ENCODE data around the gene NCAPG2. TPM values are rescaled to one million over a fixed set of nuclear protein-coding genes. Genes with fewer than 3 reads are reported as not detected.

NCAPG2 gene
- total RNA-seq, 1 experiment from 2014 or later: 67.3 TPM

DNA sequence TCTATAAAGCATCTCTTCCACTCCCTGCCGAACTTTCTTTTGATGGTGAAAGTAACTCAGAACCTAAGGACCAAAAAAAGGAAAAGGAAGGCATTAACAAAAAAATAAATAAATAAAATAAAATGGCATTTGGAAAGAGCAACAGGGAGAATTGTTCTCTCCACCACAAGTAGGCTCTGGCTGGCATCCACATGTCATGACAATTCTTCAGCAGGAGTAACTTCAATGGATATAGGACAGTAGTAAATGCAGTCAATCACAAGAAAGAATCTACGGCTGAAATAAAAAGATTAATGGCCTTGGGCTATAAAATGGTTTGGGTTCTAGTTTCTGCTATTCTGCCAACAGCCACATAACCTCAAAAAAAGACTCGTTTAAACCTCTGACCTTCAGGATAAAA lies 23.9 kb downstream of the NCAPG2 start:
- H3K27ac Mint-ChIP-seq (ENCODE audit: unreplicated experiment): no peak overlapping the region
- H3K9me3 Mint-ChIP-seq (ENCODE audit: unreplicated experiment): no peaks in the 10 kb centered on the region
- ChIA-PET POLR2A (no interaction called here), CTCF (no interaction called here)
- no peak overlapping the region for H3K4me3 Mint-ChIP-seq (ENCODE audit: unreplicated experiment)
- no peaks in the 10 kb centered on the region for H3K4me1 ChIP-seq
- DNase-seq: no peak
- intact Hi-C loops (cut with micrococcal nuclease; ENCODE audit: unreplicated experiment): no loop called here
- H3K27me3 ChIP-seq (replicated peaks; ENCODE audit: control insufficient read depth, insufficient read depth, low read length): no peaks in the 10 kb centered on the region
- BruUV-seq (replicated peaks): no TSS peak
- TF ChIP-seq, protein P1, sequence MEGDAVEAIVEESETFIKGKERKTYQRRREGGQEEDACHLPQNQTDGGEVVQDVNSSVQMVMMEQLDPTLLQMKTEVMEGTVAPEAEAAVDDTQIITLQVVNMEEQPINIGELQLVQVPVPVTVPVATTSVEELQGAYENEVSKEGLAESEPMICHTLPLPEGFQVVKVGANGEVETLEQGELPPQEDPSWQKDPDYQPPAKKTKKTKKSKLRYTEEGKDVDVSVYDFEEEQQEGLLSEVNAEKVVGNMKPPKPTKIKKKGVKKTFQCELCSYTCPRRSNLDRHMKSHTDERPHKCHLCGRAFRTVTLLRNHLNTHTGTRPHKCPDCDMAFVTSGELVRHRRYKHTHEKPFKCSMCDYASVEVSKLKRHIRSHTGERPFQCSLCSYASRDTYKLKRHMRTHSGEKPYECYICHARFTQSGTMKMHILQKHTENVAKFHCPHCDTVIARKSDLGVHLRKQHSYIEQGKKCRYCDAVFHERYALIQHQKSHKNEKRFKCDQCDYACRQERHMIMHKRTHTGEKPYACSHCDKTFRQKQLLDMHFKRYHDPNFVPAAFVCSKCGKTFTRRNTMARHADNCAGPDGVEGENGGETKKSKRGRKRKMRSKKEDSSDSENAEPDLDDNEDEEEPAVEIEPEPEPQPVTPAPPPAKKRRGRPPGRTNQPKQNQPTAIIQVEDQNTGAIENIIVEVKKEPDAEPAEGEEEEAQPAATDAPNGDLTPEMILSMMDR (IDR thresholded peaks at IDR 0.05; ENCODE audit: insufficient read depth in 1 of 2, low read depth in 1 of 2, low read length in 1 of 2, severe bottlenecking in 1 of 2, unreplicated experiment in 1 of 2): no peak
- H3K4me3 ChIP-seq (ENCODE audit: low read depth, low read length): no peak overlapping the region
- H3K36me3 Mint-ChIP-seq (ENCODE audit: insufficient read depth, unreplicated experiment): peaks cover 64% of the 10 kb centered on the region
- no peaks in the 10 kb centered on the region; the same call in 1 of the 2 replicates for H3K36me3 ChIP-seq (ENCODE audit: control insufficient read depth, insufficient read depth, low read length)
- H3K9me3 ChIP-seq: no peaks in the 10 kb centered on the region
- H3K4me1 Mint-ChIP-seq (ENCODE audit: low read depth, unreplicated experiment): no peaks in the 10 kb centered on the region
- no peaks in the 10 kb centered on the region for H3K27me3 Mint-ChIP-seq (ENCODE audit: insufficient read depth, unreplicated experiment)

DNA sequence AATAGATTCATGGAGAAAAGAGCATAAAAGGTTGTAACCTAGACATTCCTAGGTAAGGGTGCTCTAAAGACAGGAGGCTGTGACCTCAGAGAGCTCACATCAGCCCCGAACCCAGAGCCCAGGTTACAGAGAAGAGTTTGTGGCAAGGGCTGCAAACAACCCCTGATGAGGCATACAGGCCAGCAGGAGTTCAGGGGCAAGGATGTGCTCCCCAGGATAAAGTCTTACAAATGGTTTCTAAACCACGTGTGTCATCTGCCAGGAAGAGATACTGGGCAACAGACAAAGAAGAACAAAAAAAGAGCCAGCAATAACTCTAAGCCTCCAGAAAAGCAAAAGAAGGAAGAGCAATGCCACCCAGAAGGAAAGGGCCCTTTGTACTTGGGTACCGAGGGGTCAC lies 27.7 kb downstream of the NCAPG2 start:
- no peak overlapping the region for H3K27ac Mint-ChIP-seq (ENCODE audit: unreplicated experiment)

DNA sequence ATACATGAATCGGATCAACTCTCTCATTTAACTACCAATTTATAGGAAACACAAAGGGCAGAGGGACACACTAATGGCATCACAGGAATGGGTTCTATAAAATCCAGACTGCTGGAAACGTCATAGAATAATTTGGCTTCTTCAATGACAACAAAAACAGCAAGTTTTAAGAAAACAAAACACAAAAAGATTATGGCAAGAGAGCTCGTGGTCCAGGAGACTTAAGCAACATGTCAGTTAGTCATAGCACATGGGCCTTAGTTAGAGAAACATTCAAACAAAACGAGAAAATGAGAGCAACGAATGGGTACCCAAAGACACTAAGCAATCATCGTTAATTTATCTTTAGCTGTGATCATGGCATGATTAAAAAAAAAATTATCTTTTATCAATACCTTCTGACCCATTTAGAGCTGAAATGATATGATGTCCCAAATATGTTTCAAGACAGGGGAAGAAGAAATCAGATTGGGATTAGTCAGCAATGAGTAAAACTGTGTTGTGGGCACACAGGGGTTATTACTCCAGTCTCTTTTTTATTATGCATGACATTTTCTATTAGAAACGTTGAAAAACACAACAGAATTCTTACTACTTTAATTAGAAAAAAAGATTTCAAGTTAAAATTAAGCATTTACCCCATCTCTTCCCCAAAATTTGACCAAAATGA lies 28.3 kb downstream of the NCAPG2 start:
- Mint-ChIP-seq H3K9me3 (ENCODE audit: unreplicated experiment) (no peaks in the 10 kb centered on the region), H3K4me1 (ENCODE audit: low read depth, unreplicated experiment) (no peaks in the 10 kb centered on the region), H3K36me3 (ENCODE audit: insufficient read depth, unreplicated experiment) (peaks cover 75% of the 10 kb centered on the region), H3K27me3 (ENCODE audit: insufficient read depth, unreplicated experiment) (no peaks in the 10 kb centered on the region), H3K27ac (ENCODE audit: unreplicated experiment) (no peak overlapping the region), H3K4me3 (ENCODE audit: unreplicated experiment) (no peak overlapping the region)
- Histone ChIP-seq H3K27me3 (replicated peaks; ENCODE audit: control insufficient read depth, insufficient read depth, low read length) (no peaks in the 10 kb centered on the region), H3K9me3 (no peaks in the 10 kb centered on the region), H3K4me1 (no peaks in the 10 kb centered on the region), H3K4me3 (ENCODE audit: low read depth, low read length) (no peak overlapping the region), H3K36me3 (ENCODE audit: control insufficient read depth, insufficient read depth, low read length) (no peaks in the 10 kb centered on the region; the same call in 1 of the 2 replicates)
- intact Hi-C loops (cut with micrococcal nuclease; ENCODE audit: unreplicated experiment): no loop called here
- no TSS peak for BruUV-seq (replicated peaks)
- no peak for DNase-seq
- ChIA-PET POLR2A (no interaction called here), CTCF (no interaction called here)
- TF ChIP-seq, protein P1 (IDR thresholded peaks at IDR 0.05; ENCODE audit: insufficient read depth in 1 of 2, low read depth in 1 of 2, low read length in 1 of 2, severe bottlenecking in 1 of 2, unreplicated experiment in 1 of 2): no peak

More for the DNA sequence above, 27.7 kb downstream of the NCAPG2 start:
- Mint-ChIP-seq H3K4me1 (ENCODE audit: low read depth, unreplicated experiment) (no peaks in the 10 kb centered on the region), H3K9me3 (ENCODE audit: unreplicated experiment) (no peaks in the 10 kb centered on the region), H3K36me3 (ENCODE audit: insufficient read depth, unreplicated experiment) (peaks cover 70% of the 10 kb centered on the region), H3K4me3 (ENCODE audit: unreplicated experiment) (no peak overlapping the region), H3K27me3 (ENCODE audit: insufficient read depth, unreplicated experiment) (no peaks in the 10 kb centered on the region)
- DNase-seq: no peak
- TF ChIP-seq, protein P1 (IDR thresholded peaks at IDR 0.05; ENCODE audit: insufficient read depth in 1 of 2, low read depth in 1 of 2, low read length in 1 of 2, severe bottlenecking in 1 of 2, unreplicated experiment in 1 of 2): no peak
- Histone ChIP-seq H3K4me1 (no peaks in the 10 kb centered on the region), H3K4me3 (ENCODE audit: low read depth, low read length) (no peak overlapping the region), H3K36me3 (ENCODE audit: control insufficient read depth, insufficient read depth, low read length) (no peaks in the 10 kb centered on the region; the same call in 1 of the 2 replicates), H3K27me3 (replicated peaks; ENCODE audit: control insufficient read depth, insufficient read depth, low read length) (no peaks in the 10 kb centered on the region), H3K9me3 (no peaks in the 10 kb centered on the region)
- CTCF ChIA-PET: no interaction called here
- POLR2A ChIA-PET: no interaction called here
- no TSS peak for BruUV-seq (replicated peaks)
- intact Hi-C loops (cut with micrococcal nuclease; ENCODE audit: unreplicated experiment): no loop called here

All from Caco-2 (cell line).